ENCODE results near the gene ACOT4.

ACOT4 gene

GRCh38 chr14:73623504-73624054, 31.9 kb downstream of the ACOT4 start:
- no peaks in the 10 kb centered on the region for H3K27me3 ChIP-seq (ENCODE audit: control insufficient read depth, insufficient read depth, low read length)
- H3K79me2 ChIP-seq, result no peaks in the 10 kb centered on the region
- H3K9ac ChIP-seq, result no peak overlapping the region
- H3K4me1 ChIP-seq, result no peaks in the 10 kb centered on the region
- H3K4me3 ChIP-seq (ENCODE audit: low read depth, low read length), result no peak overlapping the region
- no peak overlapping the region for H2AFZ ChIP-seq
- TF ChIP-seq CTCF (IDR thresholded peaks at IDR 0.05), result no peak
- no peaks in the 10 kb centered on the region for H3K36me3 ChIP-seq (ENCODE audit: control insufficient read depth, insufficient read depth, low read length)
- H3K4me2 ChIP-seq (ENCODE audit: low read length), result no peak overlapping the region
- no peaks in the 10 kb centered on the region for H3K9me3 ChIP-seq (ENCODE audit: control insufficient read depth, low read length)
- H3K27ac ChIP-seq, result no peak overlapping the region

GRCh38 chr14:73625706-73626105, 34.0 kb downstream of the ACOT4 start:
- Histone ChIP-seq H3K27me3 (ENCODE audit: control insufficient read depth, insufficient read depth, low read length) (no peaks in the 10 kb centered on the region), H3K4me1 (no peaks in the 10 kb centered on the region), H3K27ac (no peak overlapping the region), H3K36me3 (ENCODE audit: control insufficient read depth, insufficient read depth, low read length) (no peaks in the 10 kb centered on the region), H3K4me2 (ENCODE audit: low read length) (no peak overlapping the region), H3K4me3 (ENCODE audit: low read depth, low read length) (no peak overlapping the region), H2AFZ (no peak overlapping the region), H3K79me2 (no peaks in the 10 kb centered on the region), H3K9ac (no peak overlapping the region), H3K9me3 (ENCODE audit: control insufficient read depth, low read length) (no peaks in the 10 kb centered on the region)
- TF ChIP-seq CTCF (IDR thresholded peaks at IDR 0.05), result no peak

DNA sequence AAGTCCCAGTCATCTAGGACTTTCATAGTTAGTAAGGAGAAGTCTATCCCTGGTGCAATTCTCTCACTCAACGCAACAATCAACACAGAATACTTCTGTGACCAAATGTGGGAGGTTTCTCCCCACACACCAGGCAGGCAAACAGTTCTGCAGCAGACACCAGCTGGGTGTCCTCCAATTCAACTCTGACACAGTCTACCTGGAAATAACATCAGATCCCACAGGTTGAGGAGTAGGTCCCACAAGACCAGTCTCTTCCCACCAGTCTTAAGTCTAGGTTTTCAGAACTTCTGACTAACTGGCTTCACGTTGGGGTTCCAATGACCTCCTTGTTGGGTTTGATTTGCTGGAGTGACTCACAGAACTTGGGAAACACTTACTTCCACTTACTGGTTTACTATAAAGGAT, 35.5 kb downstream of the ACOT4 start:
- Histone ChIP-seq H3K4me1 (no peaks in the 10 kb centered on the region), H3K79me2 (peaks cover 2% of the 10 kb centered on the region), H3K27me3 (ENCODE audit: control insufficient read depth, insufficient read depth, low read length) (no peaks in the 10 kb centered on the region), H3K36me3 (ENCODE audit: control insufficient read depth, insufficient read depth, low read length) (no peaks in the 10 kb centered on the region), H3K9me3 (ENCODE audit: control insufficient read depth, low read length) (no peaks in the 10 kb centered on the region), H2AFZ (no peak overlapping the region), H3K4me2 (ENCODE audit: low read length) (no peak overlapping the region), H3K4me3 (ENCODE audit: low read depth, low read length) (no peak overlapping the region), H3K9ac (no peak overlapping the region), H3K27ac (no peak overlapping the region)
- TF ChIP-seq CTCF (IDR thresholded peaks at IDR 0.05), result no peak

GRCh38 chr14:73630009-73630780, 38.5 kb downstream of the ACOT4 start:
- Histone ChIP-seq H3K4me3 (ENCODE audit: low read depth, low read length) (no peak overlapping the region), H3K9me3 (ENCODE audit: control insufficient read depth, low read length) (no peaks in the 10 kb centered on the region), H3K4me2 (ENCODE audit: low read length) (no peak overlapping the region), H3K36me3 (ENCODE audit: control insufficient read depth, insufficient read depth, low read length) (no peaks in the 10 kb centered on the region), H3K27ac (no peak overlapping the region), H3K79me2 (peaks cover 2% of the 10 kb centered on the region), H3K4me1 (peaks cover 2% of the 10 kb centered on the region), H3K27me3 (ENCODE audit: control insufficient read depth, insufficient read depth, low read length) (no peaks in the 10 kb centered on the region), H3K9ac (no peak overlapping the region), H2AFZ (no peak overlapping the region)
- no peak for TF ChIP-seq CTCF (IDR thresholded peaks at IDR 0.05)

All from parathyroid adenoma (tissue), 2 donors.